T-helper 9 cell (primary cell): ENCODE results near the gene RAP1GAP2.

Experiments
- DNase-seq: peaks from one replicate; pipeline ENCODE4 v3.0.0-alpha.2; 2020

Gene RAP1GAP2

DNA sequence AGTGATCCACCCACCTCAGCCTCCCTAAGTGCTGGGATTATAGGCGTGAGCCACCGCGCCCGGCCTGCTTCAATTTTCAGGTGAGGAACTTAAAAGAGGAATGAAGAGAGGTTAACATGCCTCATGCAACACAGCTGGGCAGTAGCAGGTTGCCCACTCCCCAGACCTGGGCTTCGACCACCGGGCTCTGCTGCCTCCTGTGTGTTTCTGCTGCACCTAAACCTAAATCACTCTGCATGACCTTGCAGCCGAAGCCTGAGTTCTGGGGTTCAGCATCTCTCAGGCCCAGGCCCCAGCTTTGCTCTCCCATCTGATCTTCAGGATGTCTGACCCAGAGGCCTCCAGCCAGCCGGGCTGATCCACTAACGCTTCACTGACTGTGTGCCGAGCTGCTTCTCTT, 154.6 kb downstream of the RAP1GAP2 start:
- DNase-seq, result no peak

DNA sequence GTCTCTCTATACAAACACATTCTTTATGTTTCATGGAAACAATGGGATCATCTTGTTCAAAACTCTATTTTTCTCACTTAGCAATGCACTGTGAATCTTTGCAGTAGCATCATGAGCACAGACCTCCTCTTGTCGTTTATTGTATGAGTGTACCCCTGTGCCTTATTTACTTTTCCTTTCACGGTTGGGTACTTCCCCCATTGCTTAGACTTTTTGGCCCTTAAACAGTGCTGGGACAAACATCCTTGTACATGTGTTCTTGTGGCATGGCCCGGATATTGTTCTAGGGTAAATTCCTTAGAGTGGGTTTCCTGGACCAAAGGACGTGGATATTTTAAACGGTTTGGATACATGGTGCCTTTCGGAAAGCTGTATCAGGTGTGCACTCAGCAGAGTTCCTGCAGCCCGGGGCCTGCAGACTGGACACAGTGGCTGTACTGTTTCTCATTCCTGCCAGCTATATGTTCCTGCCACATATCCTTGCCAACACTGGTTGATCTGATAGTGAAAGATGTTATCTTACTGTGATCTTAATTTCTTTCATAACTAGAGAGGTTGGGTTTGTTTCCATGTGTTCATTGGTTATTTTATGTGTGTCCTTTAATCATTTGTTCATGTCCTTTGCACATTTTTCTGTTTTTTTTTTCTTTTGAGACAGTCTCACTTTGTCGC, 156.1 kb downstream of the RAP1GAP2 start:
- no peak for DNase-seq

DNA sequence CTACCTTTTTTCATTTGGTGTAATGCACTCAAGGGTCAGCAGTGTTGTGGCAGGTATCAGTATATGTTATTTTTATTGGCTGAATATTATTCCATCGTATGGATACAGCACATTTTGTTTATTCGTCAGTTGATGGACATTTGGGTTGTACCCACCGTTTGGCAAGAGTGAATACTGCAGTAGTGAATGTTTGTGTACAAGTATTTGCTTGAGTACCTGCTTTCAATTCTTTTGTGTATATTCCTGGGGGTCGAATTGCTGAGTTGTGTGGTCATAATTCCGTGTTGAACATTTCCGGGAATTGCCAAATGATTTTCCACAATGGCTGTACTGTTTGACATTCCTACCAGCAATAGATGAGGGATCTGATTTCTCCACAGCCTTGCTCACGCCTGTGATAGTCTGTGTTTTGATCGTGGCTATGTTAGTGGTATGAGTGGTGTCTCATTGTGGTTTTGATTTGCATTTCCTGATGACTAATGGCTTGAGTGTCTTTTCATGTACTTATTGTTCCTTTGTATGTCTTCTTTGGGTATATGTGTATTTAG, 158.7 kb downstream of the RAP1GAP2 start:
- no peak for DNase-seq

DNA sequence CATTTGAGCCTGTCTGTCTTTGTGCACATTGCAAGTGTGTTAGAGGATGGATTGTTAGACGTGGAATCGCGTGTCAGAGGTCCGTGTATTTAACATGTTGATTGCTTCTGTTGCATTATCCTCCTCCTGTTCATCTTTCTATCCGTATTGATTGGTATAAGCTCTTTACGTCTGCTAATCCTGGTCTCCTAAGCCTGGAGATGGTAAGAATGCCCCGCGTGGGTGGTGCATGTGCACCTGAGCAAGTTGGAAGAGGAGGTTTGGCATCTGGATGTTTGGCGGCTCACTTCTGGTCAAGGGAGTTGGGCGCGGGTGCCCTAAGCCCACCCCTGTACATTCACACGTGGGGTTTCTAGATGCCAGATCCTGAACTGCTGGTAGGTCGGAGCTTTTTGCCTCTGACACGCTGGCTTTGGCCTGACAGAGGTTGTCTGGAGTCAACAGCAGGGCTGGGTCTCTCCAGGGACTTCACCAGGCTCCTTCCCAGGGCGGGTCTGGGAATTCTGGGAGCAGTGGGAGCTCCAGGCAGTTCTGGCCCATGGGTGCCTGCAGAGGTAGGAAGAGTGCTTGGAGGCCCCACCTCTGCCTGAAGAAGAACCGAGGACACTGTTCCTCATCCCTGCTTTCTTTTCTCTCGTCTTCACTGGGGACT, 159.8 kb downstream of the RAP1GAP2 start:
- DNase-seq, result no peak

DNA sequence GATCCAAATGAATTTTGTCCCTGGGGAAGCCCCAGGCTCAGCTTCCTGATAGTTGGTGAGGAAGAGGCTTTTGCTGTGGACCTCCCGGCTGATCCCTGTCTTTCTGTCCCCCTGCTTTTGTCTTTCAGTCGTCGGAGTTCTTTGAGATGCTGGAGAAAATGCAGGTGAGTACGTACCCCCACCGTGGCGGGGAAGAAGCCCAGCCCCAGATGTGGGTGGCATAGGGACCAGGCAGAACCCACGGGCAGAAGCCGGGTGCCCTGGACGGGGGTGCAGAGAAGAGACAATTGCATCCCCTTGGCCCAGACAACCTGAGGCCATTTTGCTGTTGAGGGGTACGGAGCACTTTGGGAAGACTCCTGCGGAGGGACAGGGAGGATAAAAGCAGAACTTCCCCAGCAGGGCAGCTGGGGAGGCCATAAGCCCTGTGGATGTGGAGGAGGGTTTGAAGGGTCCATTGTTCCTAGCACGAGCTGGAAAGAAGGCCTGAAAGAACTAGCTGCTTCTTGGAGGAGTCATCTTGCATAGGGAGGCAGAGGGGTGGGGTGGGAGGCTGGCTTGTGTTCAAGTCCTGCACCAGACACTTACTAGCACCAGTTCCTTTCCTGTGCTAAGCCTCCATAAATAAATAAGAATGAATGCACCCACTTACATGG, 161.5 kb downstream of the RAP1GAP2 start:
- no peak for DNase-seq

DNA sequence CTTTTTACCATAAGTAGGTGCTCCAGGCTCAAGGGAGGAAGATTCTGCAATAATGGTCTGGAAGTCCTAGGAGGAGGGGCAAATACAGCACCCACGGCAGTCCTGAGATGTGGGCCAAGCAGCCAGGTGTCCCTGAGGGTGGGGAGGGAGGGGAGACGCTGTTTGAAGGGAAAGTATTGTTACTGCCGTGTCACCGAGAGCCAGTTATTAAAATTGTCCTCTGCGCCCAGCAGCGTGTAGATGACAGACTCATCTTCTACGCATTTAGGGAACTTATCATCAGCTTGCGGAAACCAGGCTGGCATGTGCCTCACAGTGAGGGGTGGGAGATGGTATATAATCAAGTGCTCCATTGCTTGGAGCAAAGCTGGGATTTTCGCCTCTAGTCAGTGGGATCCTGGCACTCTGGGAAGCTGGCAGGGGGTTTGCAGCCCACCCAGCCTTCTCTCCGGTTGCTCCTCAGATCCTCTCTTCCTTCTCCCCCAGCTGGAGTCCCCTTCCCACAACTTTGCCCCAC, 162.5 kb downstream of the RAP1GAP2 start:
- no peak for DNase-seq

DNA sequence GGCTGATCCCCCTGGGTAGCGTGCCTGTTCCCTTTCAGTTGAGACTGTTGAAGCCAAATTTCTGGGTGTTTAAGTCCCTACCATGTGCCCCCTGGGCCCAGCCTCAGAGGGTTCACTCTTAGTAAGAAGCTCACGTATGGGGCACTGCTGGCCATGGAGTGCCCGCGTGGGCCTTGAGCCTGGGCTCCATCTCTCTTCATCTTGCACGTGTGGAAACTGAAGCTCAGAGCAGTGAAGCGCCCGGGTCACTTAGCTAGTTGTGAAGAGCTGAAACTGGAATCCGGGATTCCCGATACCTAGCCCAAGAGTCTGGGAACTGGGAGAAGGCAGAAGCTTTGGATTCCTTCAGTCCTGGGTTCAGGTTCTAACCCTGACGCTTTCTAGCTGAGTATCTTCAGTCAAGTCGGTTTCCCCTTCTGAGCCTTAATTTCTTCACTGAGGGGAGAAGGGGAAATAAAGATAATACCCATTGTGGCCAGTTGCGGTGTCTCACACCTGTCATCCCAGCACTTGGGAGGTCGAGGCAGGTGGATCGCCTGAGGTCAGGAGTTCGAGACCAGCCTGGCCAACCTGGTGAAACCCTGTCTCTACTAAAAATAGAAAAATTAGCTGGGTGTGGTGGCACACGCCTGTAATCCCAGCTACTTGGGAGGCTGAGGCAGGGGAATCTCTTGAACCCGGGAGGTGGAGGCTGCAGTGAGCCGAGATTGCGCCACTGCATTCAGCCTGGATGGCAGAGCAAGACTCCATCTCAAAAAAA, 163.3 kb downstream of the RAP1GAP2 start:
- no peak for DNase-seq

DNA sequence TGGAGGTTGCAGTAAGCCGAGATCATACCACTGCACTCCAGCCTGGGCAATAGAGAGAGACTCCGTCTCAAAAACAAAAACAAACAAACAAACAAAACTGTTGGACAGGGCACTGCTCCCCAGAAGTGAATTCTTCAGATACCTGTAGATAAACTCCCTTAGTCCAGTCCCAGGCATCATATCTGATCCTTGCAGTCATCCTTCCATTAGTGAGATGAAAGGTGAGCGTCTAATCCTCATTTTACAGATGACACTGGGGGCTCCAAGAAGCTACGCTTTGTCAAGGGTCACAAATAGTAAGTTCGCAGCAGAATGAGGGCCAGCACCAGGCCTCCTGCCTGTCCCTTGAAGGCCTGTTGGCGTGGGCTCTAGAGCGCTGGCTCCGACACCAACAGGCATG, 165.2 kb downstream of the RAP1GAP2 start:
- no peak for DNase-seq

DNA sequence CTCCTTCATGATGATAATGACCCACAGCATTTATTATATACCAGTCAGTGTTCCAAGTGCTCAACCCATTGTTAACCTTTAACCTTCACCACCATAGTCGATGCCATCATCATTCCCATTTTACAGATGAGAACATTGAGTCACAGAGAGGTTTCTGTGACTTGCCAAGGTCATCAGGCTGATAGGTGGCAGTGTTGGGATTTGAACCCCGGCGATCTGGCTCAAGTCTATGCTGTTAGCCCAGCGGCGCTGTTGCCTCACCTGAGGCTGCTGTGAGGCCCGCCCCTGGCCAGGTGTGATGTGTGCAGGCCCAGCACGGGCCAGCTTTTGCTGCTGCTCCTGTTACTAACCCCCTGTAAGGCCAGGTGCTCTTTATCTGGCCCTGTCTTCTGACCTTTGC, 166.0 kb downstream of the RAP1GAP2 start:
- DNase-seq, result no peak

DNA sequence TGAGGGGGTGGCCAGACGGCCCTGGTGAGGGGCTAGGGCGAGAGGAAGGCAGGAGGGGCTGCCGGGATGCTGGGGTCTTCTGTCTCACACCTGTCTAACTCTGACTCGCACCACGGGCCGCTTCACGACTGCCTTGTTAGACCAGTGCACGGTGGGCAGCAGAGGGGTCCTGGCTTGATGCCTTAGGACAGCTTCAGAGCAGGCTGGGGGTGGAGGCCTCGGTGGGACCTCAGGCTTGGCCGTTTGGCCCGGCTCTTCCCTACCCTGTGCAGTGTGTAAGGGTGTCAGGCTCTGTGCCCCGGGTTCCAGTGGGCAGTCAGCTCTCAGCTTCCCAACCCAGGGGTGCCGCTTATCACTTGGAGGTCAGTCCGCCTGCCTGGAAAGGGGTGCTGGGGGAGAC, 166.5 kb downstream of the RAP1GAP2 start:
- no peak for DNase-seq

DNA sequence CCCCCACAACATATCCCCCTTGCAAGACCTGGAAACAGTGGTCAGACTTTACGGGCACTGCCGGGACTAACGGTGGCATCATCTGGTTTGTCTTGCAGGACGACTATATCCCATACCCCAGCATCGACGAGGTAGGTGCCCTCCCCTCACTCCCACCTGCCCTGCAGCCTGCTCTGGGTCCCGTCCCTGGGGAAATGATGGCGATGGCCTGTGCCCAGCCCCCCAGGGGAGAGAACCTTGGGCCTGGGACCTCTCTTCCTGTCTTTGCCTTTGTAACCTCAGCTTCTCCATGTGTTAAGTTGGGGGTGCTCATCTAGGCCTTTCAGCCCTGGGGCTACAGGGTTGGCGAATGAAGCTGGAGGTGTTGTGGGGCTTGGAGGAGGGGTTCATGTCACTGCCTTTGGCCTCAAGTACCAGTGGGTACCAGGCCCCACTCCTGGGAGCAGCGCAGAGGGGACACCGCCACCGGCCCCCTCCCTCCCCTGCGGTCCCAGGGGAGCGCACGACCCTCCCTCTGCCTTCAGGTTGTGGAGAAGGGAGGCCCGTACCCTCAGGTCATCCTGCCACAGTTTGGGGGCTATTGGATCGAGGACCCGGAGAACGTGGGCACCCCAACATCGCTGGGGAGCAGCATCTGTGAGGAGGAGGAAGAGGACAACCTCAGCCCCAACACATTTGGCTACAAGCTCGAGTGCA, 167.2 kb downstream of the RAP1GAP2 start:
- DNase-seq, result no peak

DNA sequence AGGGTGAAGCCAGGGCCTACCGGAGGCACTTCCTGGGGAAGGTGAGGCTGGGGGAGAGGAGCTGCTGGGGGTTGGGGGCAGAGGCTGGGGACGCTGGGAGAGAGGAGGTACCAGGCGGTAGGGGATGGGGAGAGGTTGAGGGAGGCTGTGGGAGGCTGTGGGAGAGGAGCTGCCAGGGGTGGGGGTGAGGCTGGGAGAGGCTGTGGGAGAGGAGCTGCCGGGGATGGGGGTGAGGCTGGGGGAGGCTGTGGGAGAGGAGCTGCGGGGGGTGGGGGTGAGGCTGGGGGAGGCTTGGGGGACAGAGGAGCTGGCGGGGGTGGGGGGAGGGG, 167.8 kb downstream of the RAP1GAP2 start:
- no peak for DNase-seq

DNA sequence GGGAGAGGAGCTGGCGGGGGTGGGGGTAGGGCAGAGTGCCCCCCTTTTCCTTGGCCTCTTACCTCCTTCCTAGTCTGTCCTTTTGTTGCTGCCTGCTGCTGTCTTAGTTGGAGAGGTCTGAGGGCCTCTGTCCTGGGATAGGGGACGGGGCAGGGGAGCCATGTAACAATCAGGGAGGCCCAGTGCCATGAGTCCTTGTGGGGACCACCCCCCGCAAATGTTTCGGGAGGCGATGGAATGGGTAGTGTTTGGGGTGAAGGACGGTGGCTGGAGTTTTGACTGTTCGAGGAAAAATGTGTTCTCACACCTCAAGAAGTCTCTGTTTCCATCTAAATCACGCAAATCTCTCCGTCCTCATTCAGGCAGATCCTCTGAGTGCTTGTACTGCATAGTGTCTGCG, 168.1 kb downstream of the RAP1GAP2 start:
- no peak for DNase-seq

DNA sequence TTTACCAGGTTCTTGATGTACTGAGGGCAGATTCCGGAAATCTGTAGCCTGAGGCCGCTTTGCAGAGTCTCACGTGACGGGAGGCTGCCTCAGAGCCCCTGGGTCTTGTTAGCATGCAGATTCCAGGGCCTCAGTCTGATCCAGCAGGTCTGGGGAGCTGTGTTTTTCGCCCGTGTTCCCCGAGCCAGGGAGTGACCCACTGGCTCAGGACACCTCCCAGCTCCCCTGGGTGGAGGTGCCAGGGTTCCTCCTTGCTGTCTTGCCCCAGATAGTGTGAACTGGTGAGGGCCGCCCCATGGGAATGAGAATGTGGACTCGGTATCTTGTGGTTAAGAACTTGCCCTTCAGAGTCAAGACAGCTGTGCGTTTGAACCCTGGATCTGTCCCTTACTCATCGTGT, 168.6 kb downstream of the RAP1GAP2 start:
- DNase-seq, result no peak

DNA sequence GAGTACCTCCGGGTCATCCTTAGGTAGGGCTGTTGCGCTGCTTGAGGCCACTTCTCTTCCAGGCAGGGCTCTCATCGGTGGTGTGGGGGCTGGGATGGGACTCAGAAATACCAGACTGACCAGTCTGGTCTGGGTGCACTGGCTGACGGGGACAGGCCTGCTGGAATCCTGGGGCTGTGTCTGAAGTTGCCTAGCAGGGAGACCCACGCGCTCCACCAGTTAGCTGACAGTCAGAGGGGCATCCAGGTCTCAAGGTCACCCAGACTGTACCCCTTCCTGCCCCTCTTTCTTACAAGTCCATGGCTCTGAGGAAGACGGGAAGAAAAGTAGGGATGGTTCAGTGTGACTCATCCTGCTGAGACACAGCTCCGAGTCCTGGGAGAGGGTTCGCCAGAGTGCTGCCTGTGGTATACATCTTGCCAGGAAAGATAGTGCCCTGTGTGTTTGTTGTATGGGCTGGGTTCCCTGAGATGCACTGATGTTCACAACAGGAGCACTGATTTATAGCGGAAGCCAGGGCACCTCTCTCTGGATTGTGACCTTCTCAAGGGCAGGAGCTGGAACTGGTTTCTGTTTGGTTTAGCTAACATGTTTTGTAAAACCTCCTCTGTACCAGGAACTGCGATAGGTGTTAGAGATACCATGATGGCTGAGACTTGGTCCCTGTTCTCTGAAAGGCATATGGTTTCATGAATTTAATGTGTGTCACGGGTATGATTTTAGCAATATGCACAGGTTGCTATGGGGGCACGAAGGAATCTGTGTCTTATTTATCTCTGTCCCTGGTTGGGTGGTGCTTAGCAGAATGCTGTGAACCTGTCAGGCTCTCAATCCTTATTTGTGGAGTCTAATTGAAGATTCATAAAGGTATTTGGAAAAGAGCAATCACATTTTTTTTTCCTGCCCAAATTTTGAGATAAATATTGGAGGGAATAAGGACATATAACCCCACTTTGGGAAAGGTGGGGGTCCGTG, 169.7 kb downstream of the RAP1GAP2 start:
- DNase-seq, result no peak

DNA sequence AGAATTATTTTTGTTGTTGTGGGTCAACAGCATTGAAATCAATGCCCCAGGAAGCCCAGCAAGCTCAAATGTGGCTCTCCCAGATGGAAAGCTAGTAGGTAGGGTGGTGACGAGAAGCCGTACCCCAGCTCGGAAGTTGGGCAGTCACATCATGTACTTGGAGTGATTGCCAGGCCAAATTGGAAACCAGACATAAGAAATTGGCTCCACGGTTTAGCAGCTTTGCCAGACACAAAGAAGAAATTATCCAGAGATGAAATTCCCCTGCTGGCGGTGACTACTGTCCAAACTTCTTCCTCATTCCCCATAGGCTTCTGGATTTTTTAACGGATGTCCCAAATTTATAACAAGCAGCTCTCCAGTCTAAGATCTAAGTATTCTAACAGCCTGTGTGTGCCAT, 171.3 kb downstream of the RAP1GAP2 start:
- no peak for DNase-seq

DNA sequence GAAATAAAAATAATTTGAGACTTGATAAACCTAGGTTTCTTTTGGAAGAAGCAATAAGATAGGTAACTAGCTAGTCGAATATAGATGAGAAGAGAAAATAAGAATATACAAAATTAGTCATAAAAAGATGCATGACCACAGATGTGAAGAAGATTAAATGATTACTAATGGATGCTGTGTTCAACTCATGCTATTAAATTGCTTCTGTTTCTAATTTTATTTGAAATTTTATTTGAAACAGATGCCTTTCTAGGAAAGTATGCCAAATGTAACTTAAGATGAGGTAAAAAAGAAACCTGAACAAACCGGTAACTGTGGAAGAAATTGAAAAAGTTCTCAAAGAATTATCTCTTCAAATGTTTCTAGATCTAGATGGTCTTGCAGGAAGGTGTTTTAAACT, 175.6 kb downstream of the RAP1GAP2 start:
- DNase-seq, result no peak

DNA sequence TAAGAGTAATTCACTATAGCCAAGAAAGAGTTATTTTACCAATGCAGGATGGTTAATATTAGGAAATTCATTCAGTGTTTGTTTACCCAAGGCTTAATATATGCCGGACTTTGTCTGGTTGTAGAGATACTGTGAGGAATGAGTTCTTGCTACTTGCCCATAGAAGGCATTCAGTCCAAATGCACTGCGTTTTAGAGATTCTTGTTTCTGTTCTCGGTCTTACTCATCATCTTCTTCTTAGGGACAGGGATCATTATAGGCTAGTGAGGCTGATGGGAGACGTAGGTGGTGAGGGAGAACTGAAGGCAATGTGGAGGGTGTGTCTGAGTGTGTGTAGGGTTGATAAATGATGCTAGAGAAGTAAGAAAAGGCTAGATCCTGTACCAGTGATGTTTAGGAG, 176.5 kb downstream of the RAP1GAP2 start:
- no peak for DNase-seq

DNA sequence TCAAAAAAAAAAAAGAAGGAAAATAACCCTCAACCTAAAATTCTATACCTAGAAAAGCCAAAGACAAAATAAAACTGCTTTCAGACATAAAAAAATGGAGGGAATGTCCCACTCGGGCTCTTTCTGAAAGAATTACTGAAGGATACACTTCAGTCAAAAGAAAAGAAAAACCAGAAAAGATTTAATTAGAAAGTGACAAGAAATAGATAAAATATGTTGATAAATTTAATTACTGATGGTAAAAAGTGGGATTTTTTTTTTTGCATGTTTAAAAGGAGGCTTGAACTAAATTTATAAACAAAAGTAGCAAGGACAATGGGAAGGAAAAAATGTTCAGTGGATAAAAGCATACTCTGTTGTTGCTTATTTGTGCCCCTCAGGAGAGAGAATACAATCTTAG, 178.1 kb downstream of the RAP1GAP2 start:
- DNase-seq, result no peak

DNA sequence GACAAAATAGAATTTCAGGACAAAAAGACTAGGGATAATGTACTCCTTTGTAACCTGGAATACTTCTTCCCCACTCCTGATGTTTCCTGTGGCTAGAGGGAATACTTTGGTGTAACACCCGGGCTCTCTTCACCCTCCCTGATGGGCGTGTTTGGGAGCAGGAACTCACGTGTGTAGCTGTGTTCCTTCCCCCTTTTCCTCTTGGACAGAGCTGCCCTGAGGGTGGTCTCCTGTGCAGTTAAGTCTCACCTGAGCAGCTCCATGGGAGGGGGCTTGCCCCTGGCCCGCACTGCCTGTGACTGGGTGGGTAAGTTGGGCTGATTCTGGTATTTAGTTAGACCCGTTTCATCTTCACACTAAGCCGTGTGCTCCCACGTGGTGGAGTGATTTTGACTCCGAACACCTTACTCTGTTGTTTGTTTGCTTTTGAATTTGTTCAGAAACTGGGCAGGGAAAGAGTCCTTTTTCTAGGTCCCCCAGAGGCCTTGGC, 179.3 kb downstream of the RAP1GAP2 start:
- DNase-seq, result no peak

DNA sequence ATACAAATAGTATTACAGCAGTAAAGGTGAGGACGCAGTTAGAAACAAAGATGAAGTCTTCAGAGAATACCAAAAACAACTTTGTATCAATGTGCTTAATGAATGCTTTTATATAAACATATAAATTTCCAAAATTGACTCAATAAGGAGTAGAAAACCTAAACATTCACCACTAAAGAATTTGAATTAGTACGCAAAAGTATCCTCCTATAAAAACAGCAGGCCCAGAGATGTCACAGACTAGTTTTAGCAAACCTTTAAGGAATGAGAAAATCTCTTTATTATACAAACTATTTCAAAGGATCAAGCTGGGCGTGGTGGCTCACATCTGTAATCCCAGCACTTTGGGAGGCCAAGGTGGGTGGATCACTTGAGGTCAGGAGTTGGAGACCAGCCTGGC, 180.9 kb downstream of the RAP1GAP2 start:
- DNase-seq, result no peak
